OCI-LY3 (cell line): ENCODE data around the gene TMEM108.

Source experiments
- EZH2phosphoT487 ChIP-seq: fragments of 200-600 bp; shearing (Covaris generic); IDR thresholded peaks from 2 replicates; pipeline ENCODE4 v1.6.1; 2018; ENCODE audit warnings: antibody characterized with exemption, mixed run types, low read depth
- TF ChIP-seq, protein P1 (sequence below): fragments of 200-600, 300-600 bp; sonication (generic); IDR thresholded peaks from 2 replicates; pipeline ENCODE4 v1.5.1; 2014; ENCODE audit warnings: antibody characterized with exemption, low read length, low read depth

DNA sequence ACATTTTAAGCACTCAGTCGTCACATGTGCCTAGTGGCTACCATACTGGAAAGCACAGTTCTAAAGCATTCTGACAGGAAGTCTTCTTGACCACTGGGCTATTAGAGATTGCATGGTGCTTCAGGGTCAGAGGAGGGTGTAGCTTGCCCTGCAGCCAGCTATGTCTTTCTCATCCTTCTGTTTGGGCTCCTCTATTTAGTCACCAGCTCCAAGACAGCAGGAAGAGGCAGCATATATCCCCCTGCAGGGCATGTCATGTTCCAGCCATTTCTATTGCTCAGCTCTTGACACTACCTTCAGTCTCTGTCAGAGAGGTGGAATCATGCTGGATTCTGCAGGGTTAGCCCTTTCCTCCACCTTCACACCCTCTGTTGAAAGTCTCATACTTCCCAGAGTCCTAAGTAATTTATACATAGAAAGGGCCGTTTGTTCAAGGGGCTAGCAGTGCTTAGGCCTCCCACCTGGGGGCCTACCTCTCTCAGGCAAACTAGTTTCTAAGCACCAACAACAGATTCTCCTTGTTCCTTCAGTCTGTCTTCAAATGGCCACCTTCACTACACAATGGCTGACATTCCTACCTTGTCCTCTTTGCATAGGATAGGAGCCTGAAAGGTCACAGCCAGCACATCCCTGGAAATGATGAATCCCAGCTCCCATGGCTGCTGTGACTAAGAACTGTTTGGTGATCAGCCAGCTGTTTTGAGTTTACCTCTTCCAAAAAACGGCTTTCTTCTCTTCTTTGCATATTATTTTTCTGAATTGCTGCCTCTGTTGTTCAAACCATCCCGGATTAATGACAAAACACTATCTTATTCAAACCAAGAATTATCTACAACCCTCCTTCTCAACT, 246.0 kb downstream of the TMEM108 start:
- TF ChIP-seq, protein P1, sequence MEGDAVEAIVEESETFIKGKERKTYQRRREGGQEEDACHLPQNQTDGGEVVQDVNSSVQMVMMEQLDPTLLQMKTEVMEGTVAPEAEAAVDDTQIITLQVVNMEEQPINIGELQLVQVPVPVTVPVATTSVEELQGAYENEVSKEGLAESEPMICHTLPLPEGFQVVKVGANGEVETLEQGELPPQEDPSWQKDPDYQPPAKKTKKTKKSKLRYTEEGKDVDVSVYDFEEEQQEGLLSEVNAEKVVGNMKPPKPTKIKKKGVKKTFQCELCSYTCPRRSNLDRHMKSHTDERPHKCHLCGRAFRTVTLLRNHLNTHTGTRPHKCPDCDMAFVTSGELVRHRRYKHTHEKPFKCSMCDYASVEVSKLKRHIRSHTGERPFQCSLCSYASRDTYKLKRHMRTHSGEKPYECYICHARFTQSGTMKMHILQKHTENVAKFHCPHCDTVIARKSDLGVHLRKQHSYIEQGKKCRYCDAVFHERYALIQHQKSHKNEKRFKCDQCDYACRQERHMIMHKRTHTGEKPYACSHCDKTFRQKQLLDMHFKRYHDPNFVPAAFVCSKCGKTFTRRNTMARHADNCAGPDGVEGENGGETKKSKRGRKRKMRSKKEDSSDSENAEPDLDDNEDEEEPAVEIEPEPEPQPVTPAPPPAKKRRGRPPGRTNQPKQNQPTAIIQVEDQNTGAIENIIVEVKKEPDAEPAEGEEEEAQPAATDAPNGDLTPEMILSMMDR = peak; percentile 26; the same call in 1 of the 2 replicates
- TF ChIP-seq EZH2phosphoT487 = no peak
